Bronchial epithelial cell (primary cell): ENCODE measurements around the gene EIF4G3. TPM values are rescaled to one million over a fixed set of nuclear protein-coding genes. Genes with fewer than 3 reads are reported as not detected.
"Not testable (repeated sequence)": the region's sequence is repeated elsewhere in the genome, so short reads cannot be mapped to it uniquely, and the experiment has no call there.

Experiments
- DNase-seq: peaks from one replicate; pipeline ENCODE4 v3.0.0-alpha.2; 2010; ENCODE audit warnings: low read depth
- FAIRE-seq: peaks from 2 replicates; lab custom pipeline; 2011; peaks lifted over from hg19 to GRCh38; lab: Jason Lieb, UNC
- H3K27me3 ChIP-seq: 2 replicates; pipeline ENCODE4 v1.5.1; 2011; ENCODE audit warnings: low read length; ENCODE audit not compliant: control insufficient read depth, insufficient read depth
- H3K36me3 ChIP-seq: 2 replicates; pipeline ENCODE4 v1.5.1; 2011; ENCODE audit warnings: low read length; ENCODE audit not compliant: control insufficient read depth, insufficient read depth
- H3K4me3 ChIP-seq: 2 replicates; pipeline ENCODE4 v1.5.1; 2011; ENCODE audit warnings: mild to moderate bottlenecking, low read depth, low read length, control low read depth
- total RNA-seq: library from RNA; depleted of rRNA; stranded (reverse); fragments of >200 nt; gene quantifications from 2 replicates; pipeline ENCODE4 v1.2.1, GENCODE V29; 2014
- TF ChIP-seq, protein P1 (sequence below): IDR thresholded peaks from 2 replicates; pipeline ENCODE4 v1.5.1; 2011; ENCODE audit warnings: mild to moderate bottlenecking, moderate library complexity, low read length, control low read depth, inconsistent platforms; ENCODE audit not compliant: insufficient read depth, severe bottlenecking

Gene EIF4G3
- total RNA-seq, 1 donor from 2014 or later, result 20.5 TPM

GRCh38 chr1:20793236-20793635 lies 383.5 kb downstream of the EIF4G3 start:
- FAIRE-seq (no peak), DNase-seq (no peak)
- Histone ChIP-seq H3K27me3 (no peaks in the 10 kb centered on the region), H3K36me3 (no peaks in the 10 kb centered on the region), H3K4me3 (no peak overlapping the region)
- TF ChIP-seq, protein P1, sequence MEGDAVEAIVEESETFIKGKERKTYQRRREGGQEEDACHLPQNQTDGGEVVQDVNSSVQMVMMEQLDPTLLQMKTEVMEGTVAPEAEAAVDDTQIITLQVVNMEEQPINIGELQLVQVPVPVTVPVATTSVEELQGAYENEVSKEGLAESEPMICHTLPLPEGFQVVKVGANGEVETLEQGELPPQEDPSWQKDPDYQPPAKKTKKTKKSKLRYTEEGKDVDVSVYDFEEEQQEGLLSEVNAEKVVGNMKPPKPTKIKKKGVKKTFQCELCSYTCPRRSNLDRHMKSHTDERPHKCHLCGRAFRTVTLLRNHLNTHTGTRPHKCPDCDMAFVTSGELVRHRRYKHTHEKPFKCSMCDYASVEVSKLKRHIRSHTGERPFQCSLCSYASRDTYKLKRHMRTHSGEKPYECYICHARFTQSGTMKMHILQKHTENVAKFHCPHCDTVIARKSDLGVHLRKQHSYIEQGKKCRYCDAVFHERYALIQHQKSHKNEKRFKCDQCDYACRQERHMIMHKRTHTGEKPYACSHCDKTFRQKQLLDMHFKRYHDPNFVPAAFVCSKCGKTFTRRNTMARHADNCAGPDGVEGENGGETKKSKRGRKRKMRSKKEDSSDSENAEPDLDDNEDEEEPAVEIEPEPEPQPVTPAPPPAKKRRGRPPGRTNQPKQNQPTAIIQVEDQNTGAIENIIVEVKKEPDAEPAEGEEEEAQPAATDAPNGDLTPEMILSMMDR, result no peak

DNA sequence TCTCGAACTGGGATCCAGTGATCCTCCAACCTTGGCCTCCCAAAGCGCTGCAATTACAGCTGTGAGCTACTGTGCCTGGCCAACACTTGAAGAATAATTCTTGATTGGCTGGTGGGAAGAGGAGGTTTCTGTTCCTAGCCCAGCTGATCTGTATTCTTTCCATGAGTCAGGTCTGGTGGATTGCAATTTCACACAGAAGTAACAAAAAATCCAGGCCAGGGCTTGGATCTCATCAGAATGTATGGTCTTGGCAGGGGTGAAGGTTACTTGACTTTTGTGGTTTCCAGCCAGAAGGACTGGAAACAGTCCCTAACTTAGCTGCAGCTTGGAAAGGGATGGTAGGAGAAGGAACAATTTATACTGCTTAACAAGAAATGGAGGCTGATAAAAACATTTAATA lies 384.5 kb downstream of the EIF4G3 start:
- Histone ChIP-seq H3K36me3 (no peaks in the 10 kb centered on the region), H3K4me3 (no peak overlapping the region), H3K27me3 (no peaks in the 10 kb centered on the region)
- FAIRE-seq (no peak), DNase-seq (no peak)
- TF ChIP-seq, protein P1, result no peak

GRCh38 chr1:20790785-20791184 lies 385.9 kb downstream of the EIF4G3 start:
- H3K4me3 ChIP-seq, result no peak overlapping the region
- no peaks in the 10 kb centered on the region for H3K36me3 ChIP-seq
- DNase-seq, result no peak
- no peak for FAIRE-seq
- H3K27me3 ChIP-seq, result no peaks in the 10 kb centered on the region
- TF ChIP-seq, protein P1, result no peak

DNA sequence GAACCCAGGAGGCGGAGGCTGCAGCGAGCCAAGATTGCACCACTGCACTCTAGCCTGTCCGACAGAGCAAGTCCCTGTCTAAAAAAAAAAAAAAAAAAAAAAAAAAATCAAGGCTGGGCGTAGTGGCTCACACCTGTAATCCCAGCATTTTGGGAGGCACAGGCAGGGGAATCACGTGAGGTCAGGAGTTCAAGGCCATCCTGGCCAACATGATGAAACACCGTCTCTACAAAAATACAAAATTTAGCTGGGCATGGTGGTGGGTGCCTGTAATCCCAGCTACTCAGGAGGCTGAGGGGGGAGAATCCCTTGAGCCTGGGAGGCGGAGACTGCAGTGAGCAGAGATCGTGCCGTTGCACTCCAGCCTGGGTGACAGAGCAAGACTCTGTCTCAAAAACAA lies 387.1 kb downstream of the EIF4G3 start:
- not testable (repeated sequence) for H3K27me3 ChIP-seq, DNase-seq, FAIRE-seq, H3K36me3 ChIP-seq, H3K4me3 ChIP-seq

GRCh38 chr1:20787840-20788795 lies 388.6 kb downstream of the EIF4G3 start:
- DNase-seq, result peak; percentile 69
- no peaks in the 10 kb centered on the region for H3K36me3 ChIP-seq
- no peaks in the 10 kb centered on the region for H3K27me3 ChIP-seq
- peak overlapping the region; percentile 93 for H3K4me3 ChIP-seq
- TF ChIP-seq, protein P1, result no peak
- FAIRE-seq, result no peak

DNA sequence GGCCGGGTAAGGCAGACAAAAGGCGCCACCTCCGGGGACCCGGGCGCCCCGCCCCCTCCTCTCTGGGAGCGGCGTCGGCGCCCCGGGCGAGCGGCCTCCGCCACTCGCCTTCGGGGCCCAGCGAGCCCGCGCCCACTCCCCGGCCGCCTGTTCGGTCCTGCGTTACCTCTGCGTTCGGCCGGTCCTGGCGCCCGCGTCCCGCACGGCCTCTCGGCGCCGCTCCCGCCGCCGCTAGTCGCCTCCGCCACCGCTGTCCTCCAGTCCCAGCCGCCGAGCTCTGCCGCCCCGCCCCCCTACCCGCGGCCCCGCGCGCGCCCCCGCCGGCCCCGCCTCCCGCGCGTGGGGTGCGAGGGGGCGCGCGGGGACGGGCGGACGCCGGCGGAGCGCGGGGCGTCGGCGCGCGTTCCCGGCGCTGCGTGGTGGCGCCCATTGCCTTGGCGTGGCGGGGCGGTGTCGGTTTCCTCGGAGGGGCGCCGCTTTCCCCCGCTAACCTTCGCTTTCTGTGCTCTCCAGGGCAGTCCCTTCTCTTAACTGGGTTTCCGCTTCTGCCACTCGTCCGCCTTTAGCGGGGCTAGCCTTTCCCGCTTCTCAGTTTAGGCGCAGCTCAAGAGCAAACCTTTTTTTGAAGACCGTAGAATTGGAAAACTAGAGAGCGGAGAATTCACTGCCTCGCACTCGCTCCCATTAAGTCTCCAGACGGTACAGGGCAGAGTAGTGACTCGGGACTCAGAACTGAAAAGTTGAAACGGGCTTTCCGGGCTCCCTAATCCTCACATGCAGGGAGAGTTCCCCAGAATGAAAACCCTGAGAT lies 389.5 kb downstream of the EIF4G3 start, which contains the start of gene HP1BP3:
Gene HP1BP3, minus strand, starts transcription at position 279 of the 811 bp plus-strand sequence. CDS start 6,867 bp downstream, outside the sequence.
- TF ChIP-seq, protein P1, result no peak
- Histone ChIP-seq H3K4me3 (peak within 1 kb of the TSS; percentile 93), H3K36me3 (no peaks in the 10 kb centered on the region), H3K27me3 (no peaks in the 10 kb centered on the region)
- FAIRE-seq (no peak), DNase-seq (peak; percentile 49)
